Measurements from ENCODE around the gene SRPK2. TPM values are rescaled to one million over a fixed set of nuclear protein-coding genes. Genes with fewer than 3 reads are reported as not detected.

The SRPK2 gene
- total and polyA plus RNA-seq, 2 of the 8 experiments (the other 6 are each of a cell fraction or from before 2014, with no cell fraction given), result 10.0 to 47.1 TPM

DNA sequence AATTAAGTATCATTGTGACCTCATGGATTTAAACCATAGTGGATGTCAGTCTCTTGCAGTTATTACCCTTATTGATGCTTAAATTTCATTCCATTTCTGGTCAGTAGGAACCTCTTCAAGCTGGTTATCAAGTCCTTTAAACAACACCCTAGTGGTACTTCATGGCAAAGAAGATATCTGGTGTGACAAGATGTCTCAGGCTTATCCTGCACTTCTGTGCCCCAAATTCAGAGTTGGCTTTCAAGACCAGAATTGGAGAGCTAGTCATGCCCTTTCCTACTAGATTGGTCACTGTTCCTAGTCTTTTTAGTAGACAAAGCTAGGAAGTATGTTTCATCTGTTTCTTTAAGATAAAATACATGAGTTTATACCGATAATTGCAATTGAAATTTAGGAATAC is 319.8 kb downstream of the SRPK2 start:
- FAIRE-seq (no peak), DNase-seq (ENCODE audit: low read depth in 1 of 2, low spot score in 2 of 2) (no peak)
- no peak overlapping the region for H3K56ac ChIP-seq (replicated peaks; ENCODE audit: insufficient read length, low read depth, low read length)
- H3K23me2 ChIP-seq (ENCODE audit: low read depth, low read length), result no peaks in the 10 kb centered on the region
- ChIA-PET POLR2A (ENCODE audit: partially characterized antibody) (no interaction called here), CTCF (ENCODE audit: partially characterized antibody) (interaction anchor here (0.8 kb wide), 2 partner anchors 17 to 88 kb away, joined by 3 read pairs; no protein-coding TSS in a partner anchor)
- H4K8ac ChIP-seq (ENCODE audit: extremely low read depth, insufficient read depth, low read length), result no peak overlapping the region
- no peak overlapping the region for H3K4me2 ChIP-seq (ENCODE audit: insufficient read depth in 1 of 2, low read depth in 2 of 2, low read length in 2 of 2)
- H3K9me3 ChIP-seq (ENCODE audit: insufficient read depth in 2 of 2, low read depth in 1 of 2, low read length in 1 of 2), result no peaks in the 10 kb centered on the region
- 87% methylated on average over 1 of the region's 1 CpG; no CpG with 5 or more reads in 1 of the 2 experiments for WGBS, 2 experiments (ENCODE audit: extremely low coverage in 1 of 2, insufficient coverage in 1 of 2, insufficient read length in 1 of 2, insufficient replicate concordance in 2 of 2, low coverage in 1 of 2, low lambda C conversion rate in 2 of 2, missing lambda C conversion rate in 1 of 2)
- H3K9ac ChIP-seq (replicated peaks in 1 of 4; ENCODE audit: extremely low read depth in 1 of 4, low read depth in 3 of 4, low read length in 3 of 4), result no peak overlapping the region
- H3K14ac ChIP-seq (ENCODE audit: insufficient read length), result no peak overlapping the region
- no peak overlapping the region for H2AK5ac ChIP-seq (ENCODE audit: low read depth, low read length)
- no peak overlapping the region for H2AFZ ChIP-seq (ENCODE audit: low read length)
- H3K18ac ChIP-seq (ENCODE audit: extremely low read depth, low read length), result no peak overlapping the region
- no peak overlapping the region for H2BK120ac ChIP-seq (replicated peaks; ENCODE audit: low read depth, low read length)
- peaks cover 7 to 71% (median 25%) of the 10 kb centered on the region in 4 experiments for H3K36me3 ChIP-seq (ENCODE audit: control insufficient read depth in 2 of 4, insufficient read depth in 4 of 4, low read length in 3 of 4)
- no peak overlapping the region for H4K91ac ChIP-seq (replicated peaks; ENCODE audit: insufficient read length, low read length)
- no peak overlapping the region for H3K23ac ChIP-seq (ENCODE audit: insufficient read length)
- no peaks in the 10 kb centered on the region for H3K4me1 ChIP-seq (replicated peaks in 1 of 4; ENCODE audit: control insufficient read depth in 3 of 4, insufficient read depth in 4 of 4, low read length in 3 of 4)
- H3K27ac ChIP-seq (ENCODE audit: low read depth, low read length), result no peak overlapping the region
- H4K20me1 ChIP-seq (replicated peaks in 1 of 2; ENCODE audit: control insufficient read depth in 1 of 2, insufficient read depth in 2 of 2, low read length in 2 of 2), result peaks cover 2% of the 10 kb centered on the region in 2 experiments
- no peak overlapping the region for H2BK20ac ChIP-seq (ENCODE audit: low read length)
- H3K79me1 ChIP-seq (ENCODE audit: low read depth, low read length), result 0 out of 2 replicates have a peak, but pooled peaks cover 4% of the 10 kb centered on the region
- H3K79me2 ChIP-seq (ENCODE audit: control insufficient read depth in 1 of 2, insufficient read depth in 2 of 2, low read length in 2 of 2), result peaks cover 0 to 12% of the 10 kb centered on the region in 2 experiments; a peak in 2 of 4 replicates
- no peak overlapping the region for H3K4me3 ChIP-seq (ENCODE audit: extremely low read depth in 1 of 4, insufficient read depth in 2 of 4, low read depth in 3 of 4, low read length in 4 of 4)
- H2BK5ac ChIP-seq (ENCODE audit: low read depth, low read length), result no peak overlapping the region
- H2BK12ac ChIP-seq (ENCODE audit: low read depth, low read length), result no peak overlapping the region
- peaks cover 0 to 2% (median 0%) of the 10 kb centered on the region in 4 experiments; a peak in 1 of 7 replicates for H3K27me3 ChIP-seq (replicated peaks in 1 of 4; ENCODE audit: control insufficient read depth in 3 of 4, extremely low read depth in 1 of 4, insufficient read depth in 3 of 4, low read length in 3 of 4)
- H4K5ac ChIP-seq (ENCODE audit: insufficient read length, low read depth, low read length), result no peak overlapping the region
- H2BK15ac ChIP-seq (ENCODE audit: low read length), result no peak overlapping the region
- no peak overlapping the region for H3K4ac ChIP-seq (replicated peaks; ENCODE audit: insufficient read length, low read depth, low read length)
- TF ChIP-seq YY1 (IDR thresholded peaks at IDR 0.05; ENCODE audit: low read depth, low read length) (no peak), CBX8 (IDR thresholded peaks at IDR 0.05; ENCODE audit: borderline replicate concordance, low read depth, low read length) (no peak), EP300 (IDR thresholded peaks at IDR 0.05; ENCODE audit: borderline replicate concordance in 1 of 2, low read depth in 2 of 2, low read length in 2 of 2) (no peak), RNF2 (IDR thresholded peaks at IDR 0.05; ENCODE audit: borderline replicate concordance, low read depth, low read length, missing control alignments, poor library complexity, severe bottlenecking) (no peak), SP2 (IDR thresholded peaks at IDR 0.05; ENCODE audit: low read length) (no peak), RXRA (IDR thresholded peaks at IDR 0.05; ENCODE audit: insufficient read depth, low read depth, low read length) (no peak), E2F6 (IDR thresholded peaks at IDR 0.05) (no peak), SUZ12 (IDR thresholded peaks at IDR 0.05; ENCODE audit: low read length) (no peak), SAP30 (IDR thresholded peaks at IDR 0.05; ENCODE audit: insufficient read depth, insufficient replicate concordance, low read length) (no peak), NRF1 (IDR thresholded peaks at IDR 0.05; ENCODE audit: low read depth, low read length) (no peak), RAD21 (IDR thresholded peaks at IDR 0.05 in 1 of 2, conservative IDR thresholded peaks at IDR 0.05 in 1 of 2; ENCODE audit: low read depth in 2 of 2, low read length in 2 of 2) (no peak), GTF2F1 (IDR thresholded peaks at IDR 0.05; ENCODE audit: borderline replicate concordance, low read depth, low read length) (no peak)
